ENCODE results near the gene UVRAG.

DNA sequence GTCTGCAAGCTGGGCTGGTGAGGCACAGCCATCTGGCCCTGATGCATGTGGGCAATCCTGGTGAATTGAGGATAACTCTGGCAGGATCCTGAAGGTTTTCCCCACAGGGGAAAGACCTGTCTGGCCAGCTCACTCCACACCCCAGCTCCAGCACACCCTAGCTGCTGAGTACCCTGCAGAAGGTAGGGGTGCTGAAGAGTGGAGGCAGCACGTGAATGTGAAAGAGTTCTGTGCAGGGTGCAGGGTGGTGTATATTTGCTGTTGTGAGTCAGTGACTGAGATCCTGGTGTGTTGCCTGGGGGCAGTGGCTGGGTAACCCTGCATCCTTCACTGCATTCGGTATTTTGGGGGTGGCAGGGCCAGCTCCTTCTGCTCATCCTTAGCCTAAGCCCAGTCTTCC, 24.0 kb upstream of the UVRAG start:
- TF ChIP-seq POLR2AphosphoS5 (IDR thresholded peaks at IDR 0.05; ENCODE audit: borderline replicate concordance, low read depth, low read length) (no peak), EZH2 (IDR thresholded peaks at IDR 0.05) (no peak), FOXP2 (optimal IDR thresholded peaks at IDR 0.05; ENCODE audit: control extremely low read depth, extremely low read length, insufficient read depth) (no peak)
